Ureter (tissue), 1 donor: Measurements from ENCODE around the gene GIGYF2. TPM values are rescaled to one million over a fixed set of nuclear protein-coding genes. Genes with fewer than 3 reads are reported as not detected.

Experiments
- DNase-seq: peaks from one replicate; pipeline ENCODE4 v3.0.0-alpha.2; 2020; ENCODE audit warnings: low spot score
- total RNA-seq: library from RNA; stranded (reverse); gene quantifications from one replicate; pipeline ENCODE4 v1.2.4, GENCODE V29; 2023
- donor health status: DM: yes; HTN: yes; CAD: no.

The GIGYF2 gene
- total RNA-seq, 1 donor from 2014 or later, result 100 TPM

DNA sequence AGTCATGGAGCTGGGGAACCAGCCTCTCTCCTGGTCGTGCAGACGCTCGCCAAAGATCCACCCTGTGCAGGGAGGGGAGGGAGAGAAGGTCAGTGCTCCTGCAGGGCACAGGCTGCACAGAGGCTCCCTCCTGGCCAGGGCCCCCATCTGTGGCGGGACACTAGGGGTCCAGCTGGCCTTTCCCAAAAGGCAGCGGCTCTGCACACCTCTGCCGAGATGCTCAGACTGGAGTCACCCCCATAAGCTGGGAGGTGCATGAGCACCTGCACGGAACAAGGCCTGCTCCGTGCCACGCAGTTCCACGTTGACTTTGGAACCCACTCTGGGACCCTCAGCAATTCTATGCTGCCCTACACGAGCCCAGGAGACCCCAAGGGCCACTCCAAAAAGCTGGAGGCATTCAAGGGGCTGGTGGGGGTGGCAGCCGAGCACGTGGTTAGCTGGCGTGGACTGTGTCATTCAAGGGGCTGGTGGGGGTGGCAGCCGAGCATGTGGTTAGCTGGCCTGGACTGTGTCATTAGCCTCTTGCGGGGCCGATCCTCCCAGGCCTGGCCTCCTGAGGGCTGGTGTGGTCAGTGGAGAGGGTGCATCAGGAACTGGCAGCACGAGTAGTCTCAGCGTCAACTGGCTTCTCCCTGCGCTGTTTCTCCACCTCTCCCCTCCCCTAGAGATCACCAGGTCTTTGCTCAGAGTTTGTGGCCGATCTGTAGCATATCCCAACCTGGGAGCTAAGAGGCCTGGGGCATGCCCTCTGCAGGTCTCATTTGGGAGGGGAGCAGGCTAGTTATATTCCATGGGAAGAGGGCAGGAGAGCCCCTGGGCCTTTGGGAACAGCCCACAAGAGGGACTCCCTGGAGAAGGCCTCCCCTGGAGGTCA, 182.7 kb downstream of the GIGYF2 start:
- no peak for DNase-seq

DNA sequence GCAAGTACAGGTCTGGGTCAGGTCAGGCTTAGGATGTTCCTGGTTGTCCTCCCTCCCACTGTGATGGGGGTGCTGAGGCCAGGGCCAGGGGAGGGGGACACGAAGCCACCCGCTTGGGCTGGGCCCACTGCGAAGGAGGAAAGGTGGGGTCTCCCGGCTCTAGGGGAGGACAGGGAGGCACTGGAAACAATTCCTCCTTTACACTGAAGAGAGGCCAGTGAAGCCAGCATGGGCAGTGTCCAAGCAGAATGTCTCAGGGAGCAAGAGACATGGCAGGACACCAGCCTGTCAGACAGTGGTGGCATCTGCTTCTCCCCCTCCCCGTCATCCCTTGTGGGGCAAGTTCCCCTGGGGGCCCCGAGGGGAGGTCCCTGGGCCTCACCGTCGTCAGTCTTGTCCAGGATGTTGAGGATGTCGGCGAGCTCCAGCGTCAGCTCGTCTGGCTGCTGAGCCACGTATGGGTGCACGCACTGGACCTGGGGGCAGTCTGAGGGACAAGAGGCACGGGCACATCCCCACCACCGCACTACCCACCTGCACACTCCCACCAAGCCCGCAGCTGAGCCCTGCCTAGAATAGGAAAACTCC, 183.7 kb downstream of the GIGYF2 start:
- DNase-seq, result no peak

DNA sequence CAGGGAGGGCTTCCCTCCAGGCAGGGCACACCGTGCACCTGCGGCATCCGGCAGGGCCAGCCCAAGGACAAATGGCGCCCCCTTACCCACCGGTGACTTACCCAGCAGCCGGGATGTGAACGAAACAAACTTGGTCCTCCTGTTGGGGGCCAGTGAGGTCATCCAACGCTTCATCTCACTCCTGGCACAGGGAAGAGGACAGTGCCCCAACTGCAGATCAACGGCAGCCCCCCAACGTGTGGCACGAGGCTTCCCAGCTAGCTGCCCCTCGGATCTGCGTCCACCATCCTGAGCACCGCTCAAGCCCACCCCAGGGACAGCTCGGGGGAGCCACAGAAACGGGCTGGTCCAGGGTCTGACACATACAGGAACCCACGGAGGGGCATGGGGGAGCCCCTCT, 185.0 kb downstream of the GIGYF2 start:
- DNase-seq, result no peak

GRCh38 chr2:232882505-232883115, 185.5 kb downstream of the GIGYF2 start:
- no peak for DNase-seq

GRCh38 chr2:232883116-232883721, 186.1 kb downstream of the GIGYF2 start:
- no peak for DNase-seq

DNA sequence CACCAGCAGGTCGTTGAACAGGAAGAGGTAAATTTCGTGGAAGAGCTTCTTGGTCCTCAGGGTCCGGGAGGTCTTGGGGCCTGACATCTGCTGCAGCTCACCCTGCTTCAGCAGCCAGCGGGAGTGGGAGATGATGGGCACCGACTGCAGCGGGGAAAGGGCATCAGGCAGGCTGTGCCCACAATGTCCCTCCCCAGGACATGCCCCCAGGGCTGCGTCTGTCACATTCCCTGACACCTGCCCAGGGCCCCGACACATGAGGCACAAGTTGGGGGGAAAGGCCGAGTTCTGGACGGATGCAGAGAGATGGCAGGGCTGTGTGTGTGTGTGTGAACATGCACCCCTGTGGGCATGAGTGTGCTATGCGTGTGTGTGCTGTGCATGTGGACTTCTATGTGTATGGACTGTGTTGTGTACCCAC, 186.9 kb downstream of the GIGYF2 start:
- DNase-seq, result no peak

DNA sequence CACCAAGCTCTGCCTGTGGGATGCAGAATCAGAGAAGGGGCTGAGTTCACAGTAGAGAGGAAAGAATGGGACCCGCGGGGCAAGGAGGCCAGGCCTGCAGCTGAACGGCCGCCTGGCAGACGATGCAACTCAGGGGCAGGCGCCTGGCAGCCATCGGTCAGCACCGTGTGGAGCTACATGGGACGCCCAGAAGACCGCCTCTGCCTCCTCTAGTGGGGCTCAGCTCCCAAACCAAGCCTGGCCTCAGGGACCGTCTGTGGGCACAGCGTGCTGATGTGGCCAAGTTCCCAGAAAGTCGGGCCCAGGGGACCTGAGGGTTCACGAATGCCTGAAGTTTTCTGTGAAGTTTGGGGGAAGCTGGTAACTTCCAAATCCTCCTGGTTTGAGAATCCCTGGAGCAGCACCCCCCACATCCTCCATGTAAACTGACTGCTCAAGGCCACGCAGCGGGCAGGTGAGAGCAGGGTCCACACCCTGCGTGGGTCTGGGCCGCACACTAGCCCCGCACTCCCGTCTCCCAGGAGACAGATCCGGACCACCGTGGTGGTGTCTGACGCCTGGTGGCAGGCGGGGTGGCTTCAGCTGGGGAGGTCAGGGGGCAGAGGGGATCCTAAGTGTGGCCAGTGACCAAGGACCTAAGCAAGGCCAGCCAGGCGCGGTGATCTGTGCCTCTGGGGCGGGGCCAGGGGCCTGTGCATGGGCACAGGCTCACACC, 187.6 kb downstream of the GIGYF2 start:
- DNase-seq, result no peak

- peak; percentile 66 for DNase-seq
Measured at GRCh38 chr2:232885264-232885961, 188.3 kb downstream of the GIGYF2 start.

DNA sequence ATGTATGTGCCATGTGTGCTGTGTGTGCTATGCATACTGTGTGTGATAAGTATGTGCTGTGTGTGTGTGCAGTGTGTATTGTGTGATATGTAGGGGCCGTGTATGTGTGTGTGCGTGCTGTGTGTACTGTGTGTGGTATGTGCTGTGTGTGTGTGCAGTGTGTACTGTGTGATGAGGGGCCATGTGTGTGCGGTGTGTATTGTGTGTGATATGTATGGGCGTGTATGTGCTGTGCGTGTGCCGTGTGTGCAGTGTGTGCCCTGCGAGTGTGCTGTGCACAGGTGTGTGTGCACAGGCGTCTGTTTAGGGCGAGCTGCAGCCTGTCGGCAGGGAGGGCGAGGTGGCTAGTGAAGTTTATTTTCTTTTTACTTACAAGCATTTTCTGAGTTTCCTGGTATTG, 189.0 kb downstream of the GIGYF2 start:
- DNase-seq, result peak; percentile 39

DNA sequence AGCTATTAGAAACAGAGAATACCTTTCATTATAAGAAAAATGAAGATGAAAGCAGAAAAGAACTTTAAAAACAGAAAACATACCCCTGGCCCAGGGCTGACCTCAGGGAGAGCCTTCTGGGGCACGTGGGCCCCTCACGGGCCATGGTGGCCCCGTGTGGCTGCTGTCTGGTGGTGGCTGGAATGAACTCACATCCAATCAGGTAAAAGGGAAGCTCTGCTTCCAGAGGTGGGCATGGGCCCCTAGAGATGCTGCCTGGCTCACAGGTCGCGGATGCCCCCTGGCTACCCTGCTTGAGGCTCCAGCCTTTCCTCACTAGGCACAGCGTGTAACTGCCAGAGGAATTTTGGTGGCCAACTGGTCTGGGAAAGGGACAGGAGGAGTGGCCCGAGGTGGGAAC, 189.5 kb downstream of the GIGYF2 start:
- peak; percentile 37 for DNase-seq

DNA sequence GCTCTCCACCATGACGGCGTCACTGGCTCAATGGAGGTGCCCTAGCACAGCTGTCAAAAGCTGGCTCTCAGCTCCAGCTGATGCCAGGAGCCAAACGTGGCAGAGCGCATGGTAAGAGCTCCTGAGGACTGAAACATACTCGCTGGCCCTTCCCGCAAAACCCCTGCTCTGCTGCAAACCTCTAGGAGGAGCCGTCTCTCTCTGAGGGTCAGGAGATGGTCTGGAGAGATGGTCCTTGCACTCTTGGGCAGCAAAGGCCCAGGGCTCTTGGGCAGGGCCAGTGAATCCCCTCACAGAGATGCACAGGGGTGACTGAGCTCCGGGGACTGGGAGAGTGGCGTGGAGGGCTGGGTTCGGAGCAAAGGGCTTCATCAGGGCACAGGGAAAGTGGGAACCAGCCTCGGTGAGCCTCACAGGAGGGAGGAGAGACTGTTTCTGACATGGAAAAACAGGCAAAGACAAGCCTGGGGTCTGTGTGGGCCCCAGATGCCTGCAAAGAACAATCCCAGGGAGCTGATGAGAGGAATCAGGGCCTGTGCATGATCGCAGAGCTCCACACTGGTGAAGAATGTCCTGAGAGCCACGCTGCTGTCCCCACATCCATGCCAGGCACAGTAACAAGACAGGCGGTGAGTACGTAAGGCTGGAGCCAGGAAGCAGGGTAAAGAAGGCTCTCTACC, 190.2 kb downstream of the GIGYF2 start:
- peak; percentile 36 for DNase-seq

DNA sequence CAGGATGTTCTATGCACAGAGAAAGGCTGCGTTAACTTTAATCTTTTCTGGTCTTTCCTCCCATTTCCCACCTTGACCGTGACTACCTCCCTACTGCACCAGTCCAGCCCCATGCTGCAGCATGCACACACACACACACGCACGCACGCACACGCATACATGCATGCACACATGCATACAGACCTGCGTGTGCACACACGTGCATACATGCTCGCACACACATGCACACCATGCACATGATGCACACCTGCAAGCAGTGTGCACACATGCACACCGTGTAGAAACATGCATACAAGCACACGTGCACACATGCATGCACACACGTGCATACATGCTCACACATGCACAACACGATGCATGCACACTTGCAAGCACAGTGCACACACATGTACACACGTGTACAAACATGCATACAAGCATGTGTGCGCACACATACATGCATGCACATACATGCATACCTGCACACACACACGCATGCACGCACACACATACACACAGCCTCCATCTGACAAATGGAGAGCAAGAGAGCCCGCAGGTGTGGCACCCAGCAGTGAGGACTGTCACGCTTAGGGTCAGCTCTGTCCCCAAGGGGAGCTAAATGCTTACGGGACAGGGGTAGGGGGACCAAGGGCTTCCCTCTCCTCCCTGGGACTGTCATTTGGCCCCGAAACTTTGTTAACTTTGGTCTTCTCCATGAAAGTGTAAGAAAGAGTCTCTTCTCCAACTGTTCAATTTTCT, 191.1 kb downstream of the GIGYF2 start:
- no peak for DNase-seq

- no peak for DNase-seq
Measured at GRCh38 chr2:232888839-232889529, 191.9 kb downstream of the GIGYF2 start.

GRCh38 chr2:232889876-232890401, 192.8 kb downstream of the GIGYF2 start:
- DNase-seq, result peak; percentile 40

- peak; percentile 37 for DNase-seq
Measured at GRCh38 chr2:232890536-232890895, 193.4 kb downstream of the GIGYF2 start.

DNA sequence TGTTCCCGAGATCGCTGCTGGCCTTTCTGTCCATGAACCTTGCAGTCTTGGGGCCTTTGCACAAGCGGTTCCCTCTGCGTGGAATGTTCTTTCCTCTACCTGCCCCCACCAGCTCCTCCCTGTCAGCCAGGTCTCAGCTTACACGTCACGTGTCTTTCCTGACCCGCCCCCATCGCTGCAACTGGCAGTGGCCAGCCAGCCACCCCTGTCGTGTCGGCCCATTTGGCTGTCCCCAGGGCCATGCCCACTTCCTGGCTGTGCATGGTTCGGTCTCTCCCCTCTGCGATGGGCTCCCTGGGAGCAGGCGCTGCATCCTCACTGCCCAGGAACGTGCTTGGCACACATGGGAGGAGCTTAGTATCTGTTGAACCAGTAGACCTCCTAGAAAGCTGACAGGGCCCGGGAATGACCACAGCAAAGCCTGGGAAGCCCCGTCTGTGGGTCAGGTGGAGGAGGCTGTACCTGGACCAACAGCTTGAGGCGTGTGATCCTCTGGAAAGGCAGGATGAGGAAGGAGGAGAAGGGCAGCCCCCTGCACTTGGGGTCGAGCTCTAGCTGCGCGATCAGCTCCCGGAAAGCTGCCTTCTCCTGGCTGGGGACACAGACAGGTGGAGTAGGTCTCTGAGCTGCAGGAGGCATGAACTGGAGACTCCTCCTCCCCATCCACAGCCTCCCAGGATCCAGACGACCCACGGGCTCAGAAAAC, 193.9 kb downstream of the GIGYF2 start:
- peak; percentile 77 for DNase-seq

- DNase-seq, result no peak
Measured at GRCh38 chr2:232891621-232892071, 194.5 kb downstream of the GIGYF2 start.

DNA sequence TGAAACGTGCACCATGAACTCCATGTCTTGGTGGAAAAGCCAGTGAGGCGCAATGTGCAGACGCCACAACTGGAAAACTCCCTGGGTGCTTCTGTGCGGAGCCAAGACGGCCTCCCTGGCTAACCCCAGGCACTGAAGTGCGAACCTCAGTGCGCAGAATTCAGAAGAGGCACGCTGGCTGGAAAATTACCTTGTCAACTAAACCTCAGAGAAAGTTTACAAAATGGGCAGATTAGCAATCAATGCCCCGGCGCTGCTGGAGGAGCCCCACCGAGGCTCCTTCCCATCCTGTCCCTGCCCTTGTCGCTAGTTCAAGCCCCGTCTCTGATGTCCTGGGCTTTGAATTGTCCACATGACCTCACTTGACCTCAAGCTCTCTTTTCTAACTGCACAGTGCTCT, 195.1 kb downstream of the GIGYF2 start:
- no peak for DNase-seq
